Right hindlimb (tissue), 1 donor: ENCODE data around the gene FAM13C.

Experiments used
- DNase-seq: peaks from one replicate; pipeline ENCODE4 v3.0.0-alpha.2; 2018

FAM13C gene

DNA sequence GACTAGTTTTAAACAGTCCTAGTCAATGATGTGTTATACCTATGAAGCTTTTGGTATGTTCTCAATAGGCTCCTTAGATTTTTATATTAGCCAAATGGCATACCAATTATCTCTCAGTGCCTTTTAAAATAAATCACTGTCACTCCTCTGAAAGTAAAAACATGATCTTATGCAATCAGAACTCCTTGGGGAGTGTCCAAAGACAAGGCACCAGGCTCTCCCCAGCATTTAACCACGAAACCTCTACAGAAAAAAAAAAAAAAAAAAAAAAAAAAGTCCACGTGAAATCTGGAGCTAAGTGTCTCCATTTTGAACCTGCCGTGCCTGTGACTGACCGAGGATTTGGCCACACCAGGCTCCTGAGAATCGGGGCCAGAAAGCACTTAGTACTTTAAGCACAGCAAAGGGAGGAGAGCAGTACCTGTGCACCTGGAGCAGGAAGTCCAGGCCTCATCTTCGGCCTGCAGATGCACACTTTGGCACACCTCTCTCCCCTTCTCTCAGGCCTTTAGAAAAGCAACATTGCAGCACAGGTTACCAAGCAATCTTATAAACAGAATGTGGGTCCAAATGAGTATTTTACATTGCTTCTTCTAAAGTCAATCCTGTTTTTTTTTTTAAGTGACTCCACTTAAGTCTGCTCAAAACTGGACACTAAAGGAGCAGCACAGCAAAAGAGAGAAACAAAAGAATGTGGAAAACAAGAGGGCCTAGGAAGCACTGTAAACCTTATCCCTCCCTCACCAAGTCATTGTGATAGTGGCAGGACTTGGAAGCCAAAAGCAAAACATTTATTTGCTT lies 1.5 kb downstream of the FAM13C start:
- no peak for DNase-seq

DNA sequence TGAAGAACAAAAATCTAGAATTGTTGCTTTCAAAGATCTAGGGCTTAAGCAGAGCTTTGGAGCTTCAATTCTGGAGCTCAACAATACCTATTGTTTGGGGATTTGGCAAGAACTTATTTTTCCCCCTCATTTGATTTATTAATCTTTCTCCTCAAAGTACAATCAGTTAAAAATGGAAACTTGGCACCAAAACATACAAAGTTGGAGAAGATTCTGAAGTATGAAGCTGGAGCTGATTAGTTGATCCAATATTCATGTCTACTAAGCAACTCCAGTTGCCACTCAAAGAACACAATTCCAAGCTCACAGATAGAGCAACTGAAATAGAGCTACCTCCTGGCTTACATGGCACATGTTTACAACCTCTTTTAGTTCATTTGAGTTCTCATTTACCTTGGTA lies 3.8 kb downstream of the FAM13C start:
- DNase-seq = no peak

DNA sequence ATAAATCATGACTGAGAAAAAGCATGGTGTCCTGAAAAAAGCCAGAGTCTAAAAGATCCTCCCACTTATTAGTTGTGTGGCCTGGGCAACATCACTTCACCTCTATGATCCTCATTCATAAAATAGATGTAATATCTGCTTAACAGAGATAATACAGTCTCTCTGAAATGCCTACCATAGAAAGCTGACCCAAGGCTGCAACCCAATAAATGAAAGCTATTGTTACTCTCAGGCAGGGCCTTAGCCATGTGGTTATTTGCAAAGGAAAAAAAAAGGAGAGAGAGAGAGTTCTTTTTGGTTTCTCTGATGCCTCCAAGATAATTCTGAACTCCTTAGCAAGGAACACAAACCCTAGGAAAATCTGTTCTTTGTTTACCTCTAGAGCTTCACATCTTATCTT lies 7.9 kb downstream of the FAM13C start:
- no peak for DNase-seq

DNA sequence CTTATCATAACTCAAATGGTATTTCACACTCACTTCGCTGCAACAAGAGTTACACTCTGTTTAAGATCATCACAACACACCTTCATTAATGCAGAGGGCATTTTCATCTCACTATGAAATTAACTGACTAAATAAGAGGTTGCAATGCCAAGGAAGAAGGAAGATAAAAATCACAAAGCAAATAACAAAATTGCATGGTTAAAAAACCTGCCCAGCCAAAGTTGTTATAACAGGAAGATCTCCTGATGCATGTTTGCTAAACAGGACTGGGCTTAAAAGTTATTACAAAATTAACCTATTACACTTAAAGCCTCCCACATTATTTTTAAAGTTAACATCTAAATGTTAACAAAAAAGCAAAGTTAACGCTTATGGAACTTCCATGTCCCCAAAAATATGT lies 11.8 kb downstream of the FAM13C start:
- no peak for DNase-seq

DNA sequence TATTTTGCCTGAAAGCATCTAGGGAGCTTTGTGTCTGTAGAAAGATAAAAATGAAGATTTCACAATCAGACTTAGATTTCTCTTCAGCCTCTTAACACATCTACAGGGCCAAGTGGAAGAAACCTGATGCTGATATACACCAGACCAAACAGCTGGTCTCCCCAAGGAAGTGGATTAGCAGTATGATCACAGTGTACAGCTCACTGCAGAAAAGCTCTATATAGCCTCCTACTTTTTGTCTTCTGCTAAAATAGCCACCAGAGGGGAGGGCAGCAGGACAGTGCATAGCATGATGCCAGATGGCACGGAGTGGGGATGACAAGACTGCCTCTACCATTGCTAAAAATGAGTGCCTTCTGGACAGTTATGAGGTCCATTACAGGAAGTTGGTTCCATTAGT lies 16.0 kb downstream of the FAM13C start:
- no peak for DNase-seq

DNA sequence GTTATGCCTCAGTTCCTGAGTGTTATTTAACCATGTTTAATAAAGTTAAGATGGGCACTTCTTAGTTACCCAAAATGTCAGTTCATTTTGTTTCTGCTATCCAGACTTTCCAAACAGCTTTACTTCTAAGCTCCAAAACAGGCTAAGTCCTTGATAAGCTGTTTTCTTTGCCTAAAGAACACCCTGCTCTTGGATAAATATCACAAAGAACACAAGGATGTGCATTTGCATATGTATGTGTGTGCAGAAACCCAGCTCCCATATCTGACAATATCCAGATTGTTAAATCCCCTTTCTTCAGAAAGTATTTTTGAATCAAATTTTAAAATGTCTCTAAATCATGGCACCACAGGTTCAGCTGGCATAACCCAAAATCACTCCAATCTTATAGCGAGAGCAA lies 19.6 kb downstream of the FAM13C start:
- DNase-seq = no peak

DNA sequence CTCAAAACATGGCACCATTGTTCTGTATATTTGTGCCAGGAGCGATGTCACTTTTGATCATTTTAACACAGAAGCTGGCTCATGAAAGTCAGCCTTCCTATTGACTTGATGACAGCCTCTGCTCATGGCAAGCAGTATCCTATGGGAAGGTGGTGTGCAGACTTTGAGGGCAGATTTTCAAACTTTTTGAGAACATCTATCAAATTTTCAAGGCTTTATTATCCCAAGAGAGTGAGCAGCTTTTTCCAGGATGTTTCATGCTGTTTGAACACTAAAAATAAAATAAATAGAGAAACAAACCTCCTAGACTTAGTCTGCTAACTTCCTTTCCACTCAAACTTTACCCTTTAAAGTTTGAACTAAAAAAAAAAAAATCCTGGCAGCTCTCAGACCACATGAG lies 20.3 kb downstream of the FAM13C start:
- no peak for DNase-seq

DNA sequence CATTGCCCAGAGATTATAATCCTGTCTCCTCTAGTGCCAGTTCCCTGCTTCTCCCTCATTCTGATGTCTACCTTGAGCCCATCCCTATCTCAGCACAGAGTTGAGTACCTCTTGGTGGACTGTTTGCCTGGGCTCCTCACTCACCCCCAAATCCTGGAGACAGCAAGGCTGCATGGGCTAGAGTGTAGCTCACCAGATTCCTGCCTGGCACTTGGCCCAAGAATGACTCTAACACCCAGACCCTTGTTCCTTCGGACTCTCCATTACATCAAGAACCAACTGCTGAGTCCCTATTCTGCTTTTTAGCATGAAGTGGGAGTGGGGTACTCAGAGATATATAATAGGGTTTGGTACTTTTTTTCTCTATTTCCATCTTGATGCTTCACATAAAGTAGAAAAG lies 22.1 kb downstream of the FAM13C start:
- DNase-seq = no peak

DNA sequence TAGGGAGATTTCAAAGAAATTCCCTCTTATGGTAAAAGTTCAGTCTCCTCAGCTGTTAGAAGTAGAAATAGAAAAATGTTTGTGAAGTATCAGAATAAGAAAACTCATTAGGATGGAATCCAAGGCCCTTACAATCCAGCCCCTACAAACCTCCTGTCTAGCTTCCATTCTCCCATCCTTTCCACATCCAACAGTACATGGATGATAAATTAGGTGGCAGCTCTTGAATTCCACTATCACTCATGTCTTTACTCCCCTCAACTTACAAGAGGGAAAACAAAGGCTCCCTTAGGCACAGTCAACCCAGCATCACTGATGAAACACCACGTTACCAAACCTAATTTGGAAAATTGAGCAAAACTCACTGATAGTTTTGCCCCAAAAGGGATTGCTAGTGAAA lies 23.0 kb downstream of the FAM13C start:
- no peak for DNase-seq

DNA sequence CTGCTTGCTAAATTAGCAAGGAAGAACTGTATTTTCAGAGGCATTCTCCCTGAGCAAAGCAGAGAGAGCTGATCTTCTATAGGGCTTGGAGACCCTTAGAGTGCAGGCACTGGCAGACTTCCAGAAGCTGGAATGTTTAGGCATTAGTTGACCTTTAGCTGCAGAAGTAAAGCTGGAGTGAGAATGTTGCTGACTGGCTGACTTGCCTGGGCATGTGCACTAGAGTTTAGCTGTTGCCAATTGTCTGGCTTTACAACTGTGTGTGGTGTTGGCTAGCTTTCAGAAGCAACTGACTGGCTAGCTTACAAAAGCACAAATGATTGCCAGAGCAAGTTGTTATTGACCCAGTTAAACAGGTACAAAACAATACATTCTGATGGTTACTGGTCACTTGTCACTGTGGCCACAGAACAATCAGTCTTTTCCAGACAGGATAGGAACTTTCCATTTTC lies 25.1 kb downstream of the FAM13C start:
- peak; percentile 66 for DNase-seq

DNA sequence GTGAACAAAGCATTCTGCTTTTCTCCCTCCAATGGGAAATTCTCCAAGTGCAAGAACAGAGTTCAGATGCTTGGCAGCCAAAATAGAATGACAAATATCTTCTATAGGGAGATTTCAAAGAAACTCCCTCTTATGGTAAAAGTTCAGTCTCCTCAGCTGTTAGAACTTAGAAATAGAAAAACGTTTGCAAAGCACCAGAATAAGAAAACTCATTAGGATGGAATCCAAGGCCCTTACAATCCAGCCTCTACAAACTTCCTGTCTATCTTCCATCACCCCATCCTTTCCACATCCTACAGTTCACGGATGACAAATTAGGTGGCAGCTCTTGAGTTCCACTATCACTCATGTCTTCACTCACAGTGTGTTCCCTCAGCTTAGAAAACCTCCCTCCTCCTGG lies 25.7 kb downstream of the FAM13C start:
- DNase-seq = peak; percentile 74

DNA sequence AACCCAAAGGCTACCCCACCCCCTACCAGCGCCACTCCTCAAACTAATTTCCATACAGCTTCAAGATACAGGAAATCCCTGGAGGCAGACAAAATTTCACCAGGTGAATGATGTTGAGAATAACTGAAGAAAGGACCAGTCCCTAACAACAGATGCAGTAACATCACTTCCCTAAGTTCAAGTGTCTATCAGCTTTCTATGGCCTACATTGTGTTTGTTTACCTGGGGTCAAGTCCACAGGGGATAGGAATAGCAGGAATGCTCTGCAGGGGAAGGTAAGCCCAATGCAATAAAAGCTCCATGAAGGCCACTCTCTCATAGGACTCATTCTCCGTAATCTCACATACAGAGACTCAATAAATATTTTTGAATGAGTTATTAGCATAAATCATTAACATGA lies 26.9 kb downstream of the FAM13C start:
- no peak for DNase-seq

DNA sequence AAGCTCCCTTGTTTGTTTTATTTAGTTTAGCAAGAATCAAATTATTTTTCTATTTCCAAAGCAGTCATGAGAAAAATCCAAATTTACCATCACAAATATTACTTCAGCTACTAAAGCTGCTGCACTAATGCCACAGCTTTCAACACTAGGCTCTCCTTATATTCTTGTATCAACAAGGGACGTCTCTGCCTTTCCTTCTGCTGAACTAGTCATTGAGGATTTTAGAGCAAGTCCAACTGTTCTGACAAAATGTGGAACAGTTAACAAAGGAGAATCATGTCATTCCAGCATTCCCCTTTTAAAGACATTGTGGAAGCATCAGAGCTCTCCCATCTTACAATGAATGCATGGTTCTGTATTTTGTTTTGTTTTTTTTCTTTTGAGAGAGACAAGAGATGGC lies 28.6 kb downstream of the FAM13C start:
- no peak for DNase-seq

DNA sequence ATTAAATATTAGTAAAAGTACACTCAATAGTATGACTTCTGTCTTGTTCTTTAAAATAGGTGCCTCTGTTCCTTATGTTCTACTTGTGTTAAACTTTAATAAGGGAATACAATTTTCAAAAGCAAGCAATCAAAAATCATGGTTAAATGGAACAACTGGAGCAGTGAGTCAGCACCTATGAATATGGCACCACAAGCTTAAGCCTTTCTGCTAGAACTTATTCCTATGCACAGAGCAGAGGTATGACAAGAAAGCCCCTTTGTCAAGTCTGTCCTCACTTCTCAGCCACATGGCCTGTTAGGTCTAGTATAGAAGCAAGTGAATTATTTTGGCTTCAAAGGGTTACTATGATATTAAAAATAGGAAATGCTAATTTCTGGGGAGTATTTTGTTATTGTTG lies 29.8 kb downstream of the FAM13C start:
- no peak for DNase-seq

DNA sequence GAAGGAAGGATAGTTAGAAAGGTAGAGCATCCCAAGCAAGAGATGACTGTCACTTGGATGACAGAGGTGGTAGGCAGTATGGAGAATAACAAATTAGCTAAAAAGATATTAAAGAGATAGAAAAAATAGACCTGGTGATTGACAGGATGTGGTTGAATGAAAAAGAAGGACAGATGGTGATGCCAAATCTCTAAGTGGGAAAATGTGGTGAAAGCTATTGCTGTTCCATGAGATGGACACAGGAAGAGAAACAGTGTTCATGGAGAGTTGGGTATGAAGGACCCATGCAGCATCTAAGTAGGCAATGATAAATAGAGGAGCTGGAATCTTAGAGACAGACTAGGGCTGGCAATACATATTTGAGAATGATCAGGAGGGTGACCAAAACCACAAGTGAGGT lies 30.7 kb downstream of the FAM13C start:
- no peak for DNase-seq

DNA sequence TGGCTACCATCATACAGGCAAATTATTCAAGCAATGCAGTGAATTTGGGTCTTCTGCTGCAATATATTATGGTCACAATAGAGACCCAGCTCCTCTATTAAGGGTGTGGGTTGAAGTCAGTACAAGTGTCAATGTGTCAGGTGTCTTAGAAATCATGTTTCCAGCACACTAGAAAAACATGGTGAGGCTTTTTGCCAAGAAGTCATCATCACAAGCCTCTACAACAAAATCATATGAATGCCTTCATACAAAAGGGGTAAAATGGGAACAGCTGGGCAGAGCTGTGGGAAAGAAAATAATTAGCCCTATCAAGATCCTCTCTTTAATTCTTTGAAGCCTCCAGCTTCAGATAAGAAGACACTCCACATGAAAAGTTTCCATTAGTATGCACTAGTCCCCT lies 37.2 kb downstream of the FAM13C start:
- DNase-seq = no peak

DNA sequence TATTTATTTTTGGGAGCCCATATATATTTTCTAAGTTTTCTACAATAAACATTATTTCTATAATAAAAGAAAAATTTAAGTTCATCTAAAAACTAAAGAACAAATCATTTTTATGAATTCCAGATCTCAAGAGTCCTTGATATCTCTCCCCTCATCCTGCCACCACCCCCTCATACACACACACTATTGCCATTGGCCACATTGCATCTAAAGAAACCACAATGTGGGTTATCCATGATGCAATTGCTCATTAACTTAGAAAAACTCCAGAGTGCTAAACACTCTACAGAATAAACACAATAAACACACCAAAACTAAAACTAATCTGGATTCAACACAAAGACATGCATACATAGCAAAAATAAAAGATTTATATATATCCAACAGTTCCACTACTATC lies 37.8 kb downstream of the FAM13C start:
- no peak for DNase-seq

DNA sequence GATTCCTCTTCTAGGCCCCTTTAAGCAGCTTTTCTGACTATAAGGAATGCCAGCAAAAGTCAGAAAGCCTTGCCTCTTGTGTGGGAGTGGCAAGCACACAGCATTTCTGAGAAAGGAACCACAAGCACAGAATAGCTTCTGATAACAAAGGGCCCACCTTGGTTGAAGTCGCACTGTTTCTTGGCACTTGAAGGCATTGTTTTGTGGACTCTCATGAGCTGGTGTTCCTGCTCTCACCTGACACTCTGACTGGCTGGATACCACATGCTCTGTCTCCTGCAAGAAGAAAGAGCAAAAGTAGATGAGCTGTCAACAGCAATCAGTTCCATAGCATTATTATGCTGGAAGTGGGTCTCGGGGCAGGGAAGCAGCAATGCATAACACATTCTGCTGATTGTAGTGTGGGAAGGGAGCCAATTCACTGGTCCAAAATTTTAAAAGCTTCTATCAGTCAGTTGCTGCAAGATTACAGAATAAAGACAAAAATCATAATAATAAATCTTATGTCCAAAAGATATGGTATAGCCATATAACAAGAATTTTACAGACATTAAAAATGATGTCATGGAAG lies 38.4 kb downstream of the FAM13C start:
- DNase-seq = no peak

DNA sequence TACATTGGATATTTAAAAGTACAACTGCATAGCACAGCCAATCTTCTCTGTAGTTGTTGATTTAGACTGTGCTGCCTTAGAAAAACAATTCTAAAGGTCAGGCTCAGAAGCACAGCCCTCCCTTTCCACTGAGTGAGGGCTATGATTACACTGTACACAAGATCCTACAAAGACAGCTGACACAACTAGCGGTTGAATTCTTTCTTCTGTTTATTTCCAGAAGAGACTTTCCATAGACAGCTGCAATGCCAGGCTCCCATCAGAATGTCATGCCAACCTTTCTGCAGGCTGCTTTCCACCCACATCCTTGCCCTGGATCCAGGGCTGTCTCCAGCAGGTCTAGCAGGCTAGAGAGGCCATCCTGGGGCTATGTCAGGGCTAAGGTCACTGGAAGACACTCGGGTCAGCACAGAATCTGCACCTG lies 39.3 kb downstream of the FAM13C start:
- DNase-seq = no peak

DNA sequence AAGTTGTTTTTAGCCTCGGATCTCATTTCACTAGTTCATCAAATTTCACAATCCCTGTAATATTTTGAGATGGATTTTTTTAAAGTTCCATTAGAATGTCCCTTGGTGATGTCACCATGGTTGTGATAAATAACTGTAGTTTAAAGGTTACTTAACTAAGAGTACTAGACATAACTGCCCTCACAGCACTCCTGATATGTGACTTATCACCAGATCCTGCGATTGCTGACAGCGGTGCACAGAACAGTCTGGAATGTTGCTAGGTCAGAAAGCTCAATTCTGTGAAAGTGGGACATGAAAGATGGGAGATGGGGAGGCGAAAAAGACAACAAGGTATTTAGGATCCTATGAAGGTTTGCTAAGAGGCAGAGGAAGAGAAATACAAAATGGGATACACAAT lies 40.2 kb downstream of the FAM13C start:
- DNase-seq = no peak

DNA sequence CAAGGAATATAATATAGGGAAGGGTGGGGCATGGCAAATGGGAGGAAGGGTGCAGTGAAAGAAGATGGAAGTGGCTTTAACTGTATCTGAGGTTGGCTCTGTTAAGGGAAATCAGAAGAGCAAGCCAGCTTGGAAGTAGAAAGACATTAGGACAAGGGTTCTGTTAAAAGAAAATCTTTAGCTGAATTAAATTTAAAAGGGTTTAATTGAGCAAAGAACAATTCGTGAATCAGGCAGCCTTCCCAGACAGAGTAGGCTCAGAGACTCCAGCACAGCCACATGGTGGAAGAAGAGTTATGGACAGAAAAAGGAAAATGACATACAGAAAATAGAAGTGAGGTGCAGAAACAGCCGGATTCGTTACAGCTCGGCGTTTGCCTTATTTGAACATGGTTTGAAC lies 42.0 kb downstream of the FAM13C start:
- DNase-seq = no peak

DNA sequence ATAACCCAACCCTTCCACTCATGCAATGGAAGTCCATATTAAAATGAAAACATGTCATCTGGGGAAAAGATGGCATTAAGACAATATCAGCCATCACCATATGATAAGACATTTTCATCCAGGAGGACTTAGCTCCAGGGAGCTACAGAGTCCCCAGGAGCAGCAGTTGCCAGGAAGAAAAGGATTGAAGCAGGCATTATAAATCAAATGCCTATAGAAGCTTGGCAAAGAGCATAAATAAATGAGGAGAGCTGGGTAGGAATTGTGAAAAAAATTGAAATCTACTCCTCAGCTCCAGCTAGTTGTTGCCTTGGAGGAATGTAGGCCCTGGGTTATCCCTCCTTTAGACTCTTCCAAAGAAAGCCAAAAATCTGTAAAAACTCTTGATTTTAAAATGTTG lies 42.5 kb downstream of the FAM13C start:
- no peak for DNase-seq

DNA sequence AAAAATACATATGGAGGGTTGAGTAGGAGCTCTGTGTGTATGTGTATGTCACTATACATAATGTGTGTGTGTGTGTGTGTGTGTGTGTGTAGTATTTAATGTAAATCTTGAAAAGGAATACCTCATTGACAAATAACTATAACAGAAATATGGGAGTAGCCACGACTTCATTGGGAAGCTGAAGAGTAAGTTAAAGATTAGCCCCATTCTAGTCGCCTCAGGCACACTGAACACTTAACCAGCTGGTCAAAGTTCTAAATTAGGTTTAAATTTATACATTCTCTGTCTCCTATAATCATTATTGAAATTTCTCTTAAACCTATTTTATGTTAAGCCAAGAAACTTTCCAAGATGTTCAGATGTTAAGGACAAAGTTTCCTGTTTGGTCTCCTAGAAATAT lies 45.3 kb downstream of the FAM13C start:
- DNase-seq = no peak

DNA sequence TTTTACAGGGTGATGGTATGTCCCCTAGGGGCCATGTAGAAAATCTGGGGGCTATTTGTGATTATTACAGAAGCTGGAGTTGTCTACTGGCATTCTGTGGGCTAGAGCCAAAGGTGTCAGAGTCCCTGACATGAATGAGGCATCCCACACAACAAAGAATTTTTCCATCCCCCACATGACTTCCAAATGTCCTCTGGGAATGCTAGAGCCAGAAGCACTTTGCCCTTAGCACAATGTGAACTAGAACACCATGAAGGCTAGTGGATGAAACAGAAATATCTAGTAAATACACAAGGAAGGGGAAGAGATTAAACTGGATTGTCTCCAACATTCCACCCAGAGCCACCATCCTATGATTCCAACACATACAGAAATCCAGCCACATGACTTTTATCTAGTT lies 46.9 kb downstream of the FAM13C start:
- DNase-seq = no peak

DNA sequence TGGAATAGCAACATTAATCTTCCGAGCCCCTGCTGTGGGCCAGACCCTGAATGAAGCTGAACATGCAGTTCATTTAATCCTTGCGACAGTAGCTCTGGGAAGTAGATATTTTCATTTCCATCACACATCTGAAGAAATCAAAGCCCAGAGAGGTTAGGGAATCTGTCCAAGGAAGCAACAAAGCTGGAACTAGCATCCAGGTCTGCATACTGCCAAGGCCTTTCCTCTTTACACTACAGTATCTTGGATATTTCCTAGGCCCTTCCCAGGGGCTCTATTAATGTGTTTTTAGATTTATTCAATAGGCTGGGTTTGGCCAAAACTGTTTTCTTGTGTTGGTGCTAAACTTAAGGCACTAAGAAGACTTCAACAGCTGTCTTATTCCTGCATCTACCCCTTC lies 48.1 kb downstream of the FAM13C start:
- peak; percentile 48 for DNase-seq
